ENCODE results near the gene NEU3.

- TF ChIP-seq, protein P1, sequence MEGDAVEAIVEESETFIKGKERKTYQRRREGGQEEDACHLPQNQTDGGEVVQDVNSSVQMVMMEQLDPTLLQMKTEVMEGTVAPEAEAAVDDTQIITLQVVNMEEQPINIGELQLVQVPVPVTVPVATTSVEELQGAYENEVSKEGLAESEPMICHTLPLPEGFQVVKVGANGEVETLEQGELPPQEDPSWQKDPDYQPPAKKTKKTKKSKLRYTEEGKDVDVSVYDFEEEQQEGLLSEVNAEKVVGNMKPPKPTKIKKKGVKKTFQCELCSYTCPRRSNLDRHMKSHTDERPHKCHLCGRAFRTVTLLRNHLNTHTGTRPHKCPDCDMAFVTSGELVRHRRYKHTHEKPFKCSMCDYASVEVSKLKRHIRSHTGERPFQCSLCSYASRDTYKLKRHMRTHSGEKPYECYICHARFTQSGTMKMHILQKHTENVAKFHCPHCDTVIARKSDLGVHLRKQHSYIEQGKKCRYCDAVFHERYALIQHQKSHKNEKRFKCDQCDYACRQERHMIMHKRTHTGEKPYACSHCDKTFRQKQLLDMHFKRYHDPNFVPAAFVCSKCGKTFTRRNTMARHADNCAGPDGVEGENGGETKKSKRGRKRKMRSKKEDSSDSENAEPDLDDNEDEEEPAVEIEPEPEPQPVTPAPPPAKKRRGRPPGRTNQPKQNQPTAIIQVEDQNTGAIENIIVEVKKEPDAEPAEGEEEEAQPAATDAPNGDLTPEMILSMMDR (IDR thresholded peaks at IDR 0.05; ENCODE audit: low read depth, low read length), result no peak
- TF ChIP-seq EZH2phosphoT487 (IDR thresholded peaks at IDR 0.05; ENCODE audit: low read depth), result no peak
Measured at GRCh38 chr11:75032550-75032935, 43.8 kb downstream of the NEU3 start.
